GM12873 (cell line): ENCODE data around the gene FERMT1.

Experiments used
- TF ChIP-seq, protein P1 (sequence below): IDR thresholded peaks from 2 replicates; pipeline ENCODE4 v1.5.1; 2012; ENCODE audit warnings: low read depth, mild to moderate bottlenecking, moderate library complexity, low read length, control low read depth; ENCODE audit not compliant: insufficient read depth; ENCODE audit errors: missing control alignments

Gene FERMT1, protein sequence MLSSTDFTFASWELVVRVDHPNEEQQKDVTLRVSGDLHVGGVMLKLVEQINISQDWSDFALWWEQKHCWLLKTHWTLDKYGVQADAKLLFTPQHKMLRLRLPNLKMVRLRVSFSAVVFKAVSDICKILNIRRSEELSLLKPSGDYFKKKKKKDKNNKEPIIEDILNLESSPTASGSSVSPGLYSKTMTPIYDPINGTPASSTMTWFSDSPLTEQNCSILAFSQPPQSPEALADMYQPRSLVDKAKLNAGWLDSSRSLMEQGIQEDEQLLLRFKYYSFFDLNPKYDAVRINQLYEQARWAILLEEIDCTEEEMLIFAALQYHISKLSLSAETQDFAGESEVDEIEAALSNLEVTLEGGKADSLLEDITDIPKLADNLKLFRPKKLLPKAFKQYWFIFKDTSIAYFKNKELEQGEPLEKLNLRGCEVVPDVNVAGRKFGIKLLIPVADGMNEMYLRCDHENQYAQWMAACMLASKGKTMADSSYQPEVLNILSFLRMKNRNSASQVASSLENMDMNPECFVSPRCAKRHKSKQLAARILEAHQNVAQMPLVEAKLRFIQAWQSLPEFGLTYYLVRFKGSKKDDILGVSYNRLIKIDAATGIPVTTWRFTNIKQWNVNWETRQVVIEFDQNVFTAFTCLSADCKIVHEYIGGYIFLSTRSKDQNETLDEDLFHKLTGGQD

DNA sequence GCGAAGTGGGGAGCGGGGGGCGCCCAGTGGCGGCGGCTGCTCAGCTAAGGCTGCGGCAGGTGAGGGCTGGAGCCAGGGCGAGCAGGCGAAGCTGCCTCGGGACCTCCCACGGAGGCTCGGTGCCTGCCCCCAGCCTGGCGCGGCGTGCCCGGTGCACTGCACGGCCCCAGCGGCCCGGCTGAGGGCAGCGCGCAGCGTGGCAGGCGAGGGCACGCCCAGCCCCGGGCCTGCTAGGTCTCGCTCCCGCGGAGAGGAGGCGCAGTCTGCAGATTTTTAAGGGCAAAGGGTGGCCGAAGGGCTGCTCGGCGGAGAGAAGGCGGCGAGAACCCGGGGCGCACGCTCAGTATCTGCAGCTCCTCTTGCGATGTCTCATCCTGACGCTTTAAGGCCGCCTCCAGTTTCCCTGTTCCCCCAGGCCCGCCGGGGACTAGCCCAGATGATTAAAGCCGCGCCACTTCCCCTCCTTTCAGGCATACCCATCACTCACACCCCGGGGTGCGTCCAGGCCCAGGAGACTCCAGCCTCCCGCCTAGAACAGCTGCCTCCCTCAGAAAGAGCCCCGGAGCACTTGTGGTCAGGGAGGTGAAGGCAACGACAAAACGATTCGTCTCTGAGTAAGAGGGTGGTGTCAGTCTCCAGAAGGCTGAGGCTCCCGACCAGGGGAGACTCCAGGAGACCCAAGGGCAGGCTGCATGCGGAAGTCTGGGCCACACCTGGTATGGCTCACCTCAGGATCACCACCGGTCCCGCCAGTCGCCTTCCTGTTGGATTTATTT lies at the start of gene FERMT1:
FERMT1 (minus strand) TSS at position 158 of the 776 bp plus-strand sequence. CDS start 3,476 bp downstream, outside the sequence.
- TF ChIP-seq, protein P1, sequence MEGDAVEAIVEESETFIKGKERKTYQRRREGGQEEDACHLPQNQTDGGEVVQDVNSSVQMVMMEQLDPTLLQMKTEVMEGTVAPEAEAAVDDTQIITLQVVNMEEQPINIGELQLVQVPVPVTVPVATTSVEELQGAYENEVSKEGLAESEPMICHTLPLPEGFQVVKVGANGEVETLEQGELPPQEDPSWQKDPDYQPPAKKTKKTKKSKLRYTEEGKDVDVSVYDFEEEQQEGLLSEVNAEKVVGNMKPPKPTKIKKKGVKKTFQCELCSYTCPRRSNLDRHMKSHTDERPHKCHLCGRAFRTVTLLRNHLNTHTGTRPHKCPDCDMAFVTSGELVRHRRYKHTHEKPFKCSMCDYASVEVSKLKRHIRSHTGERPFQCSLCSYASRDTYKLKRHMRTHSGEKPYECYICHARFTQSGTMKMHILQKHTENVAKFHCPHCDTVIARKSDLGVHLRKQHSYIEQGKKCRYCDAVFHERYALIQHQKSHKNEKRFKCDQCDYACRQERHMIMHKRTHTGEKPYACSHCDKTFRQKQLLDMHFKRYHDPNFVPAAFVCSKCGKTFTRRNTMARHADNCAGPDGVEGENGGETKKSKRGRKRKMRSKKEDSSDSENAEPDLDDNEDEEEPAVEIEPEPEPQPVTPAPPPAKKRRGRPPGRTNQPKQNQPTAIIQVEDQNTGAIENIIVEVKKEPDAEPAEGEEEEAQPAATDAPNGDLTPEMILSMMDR, result no peak

DNA sequence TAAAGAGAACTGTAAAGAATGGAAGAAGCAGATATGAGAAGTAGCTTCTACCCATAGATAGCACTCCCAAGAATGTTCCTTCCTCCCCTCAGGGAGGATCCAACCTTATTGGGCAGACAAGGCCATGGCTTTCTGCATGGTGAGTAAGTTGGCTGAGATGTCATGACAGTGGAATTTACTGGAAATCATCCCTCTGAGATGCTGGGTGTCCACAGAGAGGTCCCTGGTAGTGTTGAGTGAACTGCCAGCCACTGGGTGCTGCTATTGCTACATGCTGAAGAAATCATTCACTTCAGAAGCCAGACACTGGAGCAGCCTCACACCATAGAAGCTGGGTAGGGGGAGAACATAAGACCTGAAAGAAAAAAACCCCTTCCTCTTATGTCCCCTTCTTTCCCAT lies 46.4 kb upstream of the FERMT1 start:
- TF ChIP-seq, protein P1, result peak; percentile 30

DNA sequence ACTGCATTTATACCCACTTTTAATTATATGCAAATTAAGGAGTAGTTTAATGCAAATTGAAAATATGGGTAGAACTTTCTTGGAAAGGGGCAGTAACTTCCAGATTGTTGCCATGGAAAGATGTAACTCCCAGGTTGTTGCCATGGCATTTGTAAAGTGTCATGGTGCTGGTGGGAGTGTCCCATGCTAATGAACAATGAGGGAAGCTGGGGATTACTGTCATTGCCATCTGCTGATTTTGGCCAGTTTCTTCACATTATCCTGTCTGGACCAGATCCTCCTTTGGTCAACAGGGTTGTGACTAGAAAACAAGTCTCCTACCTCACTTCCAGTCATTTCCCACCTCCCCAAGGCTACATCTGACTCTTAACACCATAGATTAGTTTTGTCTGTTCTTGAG lies 45.4 kb upstream of the FERMT1 start:
- TF ChIP-seq, protein P1, result no peak

DNA sequence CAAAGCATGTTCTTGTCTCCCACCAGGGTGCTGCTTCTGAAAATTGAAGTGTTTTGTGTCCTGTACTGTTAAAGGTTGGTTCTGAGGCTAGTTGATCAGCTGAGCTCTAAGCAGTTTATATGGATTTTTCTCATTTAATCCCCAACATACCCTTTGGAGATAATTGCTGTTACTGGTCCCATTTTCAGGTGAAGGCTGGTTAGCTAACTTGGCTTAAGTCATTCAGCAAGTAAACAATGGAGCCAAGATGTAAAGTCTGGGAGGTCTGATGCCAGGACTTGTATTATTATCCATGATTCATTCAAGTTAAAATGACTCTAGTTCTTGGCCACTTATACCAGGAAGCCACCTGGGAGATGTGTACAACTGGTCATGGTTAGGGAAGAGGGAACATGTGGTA lies 42.5 kb upstream of the FERMT1 start:
- TF ChIP-seq, protein P1, result no peak

DNA sequence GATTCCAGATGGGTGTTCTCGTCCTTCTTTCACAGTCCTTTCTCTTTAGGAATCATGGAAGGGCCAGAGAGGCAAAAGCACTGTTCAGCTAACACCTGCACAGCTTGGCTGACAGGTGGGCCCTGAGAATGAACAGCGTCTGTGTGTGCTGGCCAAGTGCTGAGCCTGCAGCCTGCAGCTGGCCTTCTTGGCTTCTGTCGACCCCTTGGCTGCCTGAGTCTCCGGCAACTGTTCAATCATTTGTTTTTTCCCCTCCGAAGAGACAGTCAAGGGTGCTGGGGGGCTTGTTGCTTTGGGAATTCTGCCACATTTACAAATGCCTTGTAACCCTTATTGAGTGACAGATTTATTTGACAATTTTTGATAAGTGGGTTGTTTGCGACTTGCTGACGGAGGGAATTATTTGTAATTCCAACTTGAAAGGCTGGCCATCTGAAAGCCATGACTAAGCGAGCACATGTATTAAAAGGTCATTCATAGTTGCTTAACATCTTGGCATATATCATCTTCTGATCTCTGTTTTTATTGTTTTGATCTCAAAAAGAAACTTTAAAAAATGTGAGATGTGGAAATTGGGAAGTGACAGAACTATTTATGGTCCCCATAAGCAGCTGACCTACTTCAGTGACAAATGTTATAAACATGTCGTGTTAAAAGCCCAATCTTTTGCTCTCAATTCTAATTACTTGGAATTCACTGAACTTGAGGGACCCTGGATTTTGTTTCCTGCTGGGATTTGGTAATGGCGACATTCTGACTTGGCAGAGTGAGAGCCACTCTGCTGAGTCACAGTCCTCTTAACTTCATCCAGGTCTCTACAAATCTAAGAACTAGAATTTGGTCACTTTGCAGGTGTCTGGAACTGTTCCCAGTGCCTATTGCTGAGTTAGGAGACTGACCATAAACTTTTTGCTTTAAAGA lies 41.9 kb upstream of the FERMT1 start:
- TF ChIP-seq, protein P1, result no peak

DNA sequence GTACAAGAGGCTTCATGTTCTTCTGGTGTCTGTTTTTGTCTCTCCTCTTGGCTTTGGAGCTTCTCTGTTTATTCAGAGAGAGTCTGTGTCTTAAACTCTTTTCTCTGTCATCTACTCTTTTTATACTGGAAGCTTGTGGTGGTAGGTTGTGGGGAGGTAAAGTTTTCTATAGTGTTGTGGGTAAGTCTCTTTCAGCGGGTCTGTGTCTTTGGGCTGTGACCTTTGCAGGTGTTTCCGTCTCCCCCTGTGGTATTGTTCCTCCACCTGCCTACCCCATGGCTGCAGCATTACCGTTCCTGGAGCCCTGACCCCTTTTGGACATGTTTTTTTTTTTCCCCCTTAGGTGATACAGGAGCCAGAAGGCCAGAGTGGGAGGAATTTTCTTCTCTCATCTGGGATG lies 37.9 kb upstream of the FERMT1 start:
- TF ChIP-seq, protein P1, result no peak
